Measurements from ENCODE around the gene NAA40. TPM values are rescaled to one million over a fixed set of nuclear protein-coding genes. Genes with fewer than 3 reads are reported as not detected.

Gene NAA40
- total and polyA plus RNA-seq, 2 donors (not counting 1 experiment from before 2014, with no cell fraction given), result 9.2 to 19.7 TPM

DNA sequence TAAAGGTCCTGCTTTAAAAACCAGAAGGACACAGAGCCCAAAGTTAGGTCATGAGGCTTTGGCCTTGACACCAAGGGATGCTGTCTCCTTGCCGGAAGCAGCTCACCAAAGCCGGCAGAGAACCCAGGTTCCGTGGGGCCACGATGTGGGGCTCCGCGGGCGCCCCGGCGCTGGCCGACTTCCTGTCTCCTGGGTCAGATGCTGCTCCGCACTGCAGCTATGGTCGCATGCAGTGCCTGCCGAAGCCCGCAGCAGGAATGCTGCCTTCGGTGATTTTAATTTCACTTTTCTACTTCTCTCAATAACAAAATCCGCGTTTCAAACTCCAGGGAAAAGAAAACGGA lies 47.0 kb downstream of the NAA40 start:
- H3K4me1 ChIP-seq (ENCODE audit: control insufficient read depth, extremely low read depth, insufficient read depth, low read length), result peaks cover 8% of the 10 kb centered on the region
- peaks cover 28% of the 10 kb centered on the region for H3K79me2 ChIP-seq (ENCODE audit: control insufficient read depth, insufficient read depth, low read length)
- no peak for DNase-seq (ENCODE audit: low read depth in 2 of 2)
- no peaks in the 10 kb centered on the region for H4K20me1 ChIP-seq (ENCODE audit: control insufficient read depth, extremely low read depth, insufficient read depth, low read length)
- peak overlapping the region; percentile 74 for H3K4me2 ChIP-seq (ENCODE audit: extremely low read depth, insufficient read depth, low read length)
- H3K27ac ChIP-seq (ENCODE audit: insufficient read depth, low read length), result peak overlapping the region; percentile 79
- peak overlapping the region; percentile 69 to 96 (median 92) for H3K4me3 ChIP-seq (replicated peaks in 1 of 4; ENCODE audit: control extremely low read depth in 1 of 4, insufficient read depth in 1 of 4, low read depth in 3 of 4, low read length in 4 of 4)
- peak overlapping the region; percentile 76 for H2AFZ ChIP-seq (ENCODE audit: low read length)
- H3K9me3 ChIP-seq (ENCODE audit: control insufficient read depth, insufficient read depth, low read depth, low read length), result no peaks in the 10 kb centered on the region
- H3K27me3 ChIP-seq (ENCODE audit: control insufficient read depth, insufficient read depth, low read length), result no peaks in the 10 kb centered on the region
- TF ChIP-seq EZH2 (IDR thresholded peaks at IDR 0.05; ENCODE audit: low read length, missing control alignments), result no peak
- no peak for TF ChIP-seq CTCF (conservative IDR thresholded peaks at IDR 0.05 in 1 of 2, IDR thresholded peaks at IDR 0.05 in 1 of 2; ENCODE audit: low read depth in 1 of 2, low read length in 2 of 2)
- H3K36me3 ChIP-seq (ENCODE audit: control insufficient read depth, insufficient read depth, low read length), result peaks cover 5% of the 10 kb centered on the region
- peak overlapping the region; percentile 95 for H3K9ac ChIP-seq (ENCODE audit: insufficient read depth, low read length)

- Histone ChIP-seq H3K4me2 (ENCODE audit: extremely low read depth, insufficient read depth, low read length) (peak within 1 kb of the TSS; percentile 93), H3K27ac (ENCODE audit: insufficient read depth, low read length) (peak within 1 kb of the TSS; percentile 79), H3K4me1 (ENCODE audit: control insufficient read depth, extremely low read depth, insufficient read depth, low read length) (peaks cover 8% of the 10 kb centered on the region), H3K9me3 (ENCODE audit: control insufficient read depth, insufficient read depth, low read depth, low read length) (no peaks in the 10 kb centered on the region), H3K27me3 (ENCODE audit: control insufficient read depth, insufficient read depth, low read length) (no peaks in the 10 kb centered on the region), H3K9ac (ENCODE audit: insufficient read depth, low read length) (peak within 1 kb of the TSS; percentile 95), H3K36me3 (ENCODE audit: control insufficient read depth, insufficient read depth, low read length) (peaks cover 7% of the 10 kb centered on the region), H2AFZ (ENCODE audit: low read length) (peak within 1 kb of the TSS; percentile 76), H3K4me3 (replicated peaks in 1 of 4; ENCODE audit: control extremely low read depth in 1 of 4, insufficient read depth in 1 of 4, low read depth in 3 of 4, low read length in 4 of 4) (peak within 1 kb of the TSS; percentile 69 to 96 (median 92)), H3K79me2 (ENCODE audit: control insufficient read depth, insufficient read depth, low read length) (peaks cover 30% of the 10 kb centered on the region), H4K20me1 (ENCODE audit: control insufficient read depth, extremely low read depth, insufficient read depth, low read length) (no peaks in the 10 kb centered on the region)
- DNase-seq (ENCODE audit: low read depth in 2 of 2), result peak; percentile 84 to 87
- no peak for TF ChIP-seq CTCF (conservative IDR thresholded peaks at IDR 0.05 in 1 of 2, IDR thresholded peaks at IDR 0.05 in 1 of 2; ENCODE audit: low read depth in 1 of 2, low read length in 2 of 2)
- TF ChIP-seq EZH2 (IDR thresholded peaks at IDR 0.05; ENCODE audit: low read length, missing control alignments), result no peak
These were observed 47.5 kb downstream of the NAA40 start, which contains the start of gene OTUB1 for GRCh38 chr11:63986156-63986931. Gene OTUB1, plus strand, starts transcription at chr11:63986438. Its CDS starts 19 bp downstream, at chr11:63986457.

- peaks cover 8% of the 10 kb centered on the region for H3K4me1 ChIP-seq (ENCODE audit: control insufficient read depth, extremely low read depth, insufficient read depth, low read length)
- H4K20me1 ChIP-seq (ENCODE audit: control insufficient read depth, extremely low read depth, insufficient read depth, low read length), result no peaks in the 10 kb centered on the region
- no peaks in the 10 kb centered on the region for H3K9me3 ChIP-seq (ENCODE audit: control insufficient read depth, insufficient read depth, low read depth, low read length)
- H3K4me2 ChIP-seq (ENCODE audit: extremely low read depth, insufficient read depth, low read length), result peak overlapping the region; percentile 93
- peak overlapping the region; percentile 69 to 96 (median 92) for H3K4me3 ChIP-seq (replicated peaks in 1 of 4; ENCODE audit: control extremely low read depth in 1 of 4, insufficient read depth in 1 of 4, low read depth in 3 of 4, low read length in 4 of 4)
- H2AFZ ChIP-seq (ENCODE audit: low read length), result no peak overlapping the region
- TF ChIP-seq EZH2 (IDR thresholded peaks at IDR 0.05; ENCODE audit: low read length, missing control alignments) (no peak), CTCF (conservative IDR thresholded peaks at IDR 0.05 in 1 of 2, IDR thresholded peaks at IDR 0.05 in 1 of 2; ENCODE audit: low read depth in 1 of 2, low read length in 2 of 2) (no peak)
- peak overlapping the region; percentile 79 for H3K27ac ChIP-seq (ENCODE audit: insufficient read depth, low read length)
- H3K36me3 ChIP-seq (ENCODE audit: control insufficient read depth, insufficient read depth, low read length), result peaks cover 11% of the 10 kb centered on the region
- no peak for DNase-seq (ENCODE audit: low read depth in 2 of 2)
- H3K27me3 ChIP-seq (ENCODE audit: control insufficient read depth, insufficient read depth, low read length), result no peaks in the 10 kb centered on the region
- peaks cover 33% of the 10 kb centered on the region for H3K79me2 ChIP-seq (ENCODE audit: control insufficient read depth, insufficient read depth, low read length)
- peak overlapping the region; percentile 95 for H3K9ac ChIP-seq (ENCODE audit: insufficient read depth, low read length)
These were observed 48.2 kb downstream of the NAA40 start for GRCh38 chr11:63986932-63987513.
